PC-3 (cell line): ENCODE data around the gene WWC2. TPM values are rescaled to one million over a fixed set of nuclear protein-coding genes. Genes with fewer than 3 reads are reported as not detected.

Experiments used
- ATAC-seq: fragments of 200-7000 bp; cut with Tn5 transposase; 2 replicates; pipeline ENCODE4 v1.9.1; 2020; ENCODE audit warnings: mild to moderate bottlenecking, moderate library complexity
- BruUV-seq: library from RNA; stranded (reverse); fragments of 400-500 nt; replicated peaks from 2 replicates; lab custom pipeline; 2021; lab: Mats Ljungman, UMichigan
- CTCF ChIA-PET: fragments of 300-600 bp; sonication (Branson Sonifier 250); formaldehyde crosslinking; loops from one replicate; lab custom pipeline; 2022; ENCODE audit warnings: antibody characterized with exemption; lab: Charles Lee
- POLR2A ChIA-PET: fragments of 300-600 bp; sonication (Branson Sonifier 250); formaldehyde crosslinking; loops from one replicate; lab custom pipeline; 2022; ENCODE audit warnings: antibody characterized with exemption; ENCODE audit not compliant: unreplicated experiment; lab: Charles Lee
- DNase-seq: peaks from one replicate; pipeline ENCODE4 v3.0.0-alpha.2; 2015
- H2AFZ ChIP-seq: fragments of 300-600 bp; sonication (generic); 2 replicates; pipeline ENCODE4 v1.6.0; 2016; ENCODE audit warnings: antibody characterized with exemption, low read length
- H3F3A ChIP-seq: fragments of 300-600 bp; sonication (generic); one replicate; pipeline ENCODE4 v1.6.0; 2017; ENCODE audit warnings: antibody characterized with exemption, low read length, control low read depth, mild to moderate bottlenecking; ENCODE audit not compliant: unreplicated experiment
- H3K27ac ChIP-seq: fragments of 300-600 bp; sonication (generic); 2 replicates; pipeline ENCODE4 v1.5.1; 2016; ENCODE audit warnings: mild to moderate bottlenecking, low read length
- H3K27me3 ChIP-seq: fragments of 300-600 bp; sonication (generic); 2 replicates; pipeline ENCODE4 v1.6.1; 2016; ENCODE audit warnings: low read length, mixed read lengths
- H3K36me3 ChIP-seq: fragments of 300-600 bp; sonication (generic); 2 replicates; pipeline ENCODE4 v1.6.1; 2016; ENCODE audit warnings: low read depth, mixed run types, low read length, mixed read lengths
- H3K4me1 ChIP-seq: fragments of 300-600 bp; sonication (generic); 2 replicates; pipeline ENCODE4 v1.5.1; 2016; ENCODE audit warnings: low read length; ENCODE audit not compliant: insufficient read depth
- H3K4me2 ChIP-seq: fragments of 300-600 bp; sonication (generic); 2 replicates; pipeline ENCODE4 v1.6.0; 2016; ENCODE audit warnings: low read length
- H3K4me3 ChIP-seq: fragments of 300-600 bp; sonication (generic); 2 replicates; pipeline ENCODE4 v1.5.1; 2016; ENCODE audit warnings: mild to moderate bottlenecking, low read length, mixed read lengths
- H3K79me2 ChIP-seq: fragments of 300-600 bp; sonication (generic); 2 replicates; pipeline ENCODE4 v1.6.1; 2017; ENCODE audit warnings: low read length, mixed read lengths
- H3K9ac ChIP-seq: fragments of 300-600 bp; sonication (generic); 2 replicates; pipeline ENCODE4 v1.6.0; 2016; ENCODE audit warnings: mild to moderate bottlenecking, low read length
- H3K9me2 ChIP-seq: fragments of 300-600 bp; sonication (generic); replicated peaks from 2 replicates; pipeline ENCODE4 v1.6.1; 2016; ENCODE audit warnings: mixed run types, low read length, mixed read lengths
- H3K9me3 ChIP-seq: fragments of 300-600 bp; sonication (generic); 2 replicates; pipeline ENCODE4 v1.6.1; 2016; ENCODE audit warnings: low read length, mixed read lengths
- H4K20me1 ChIP-seq: fragments of 300-600 bp; sonication (generic); 2 replicates; pipeline ENCODE4 v1.6.1; 2016; ENCODE audit warnings: low read length, mixed read lengths
- EZH2 ChIP-seq: fragments of 300-600 bp; sonication (generic); IDR thresholded peaks from one replicate; pipeline ENCODE4 v1.6.1; 2017; ENCODE audit warnings: antibody characterized with exemption, mild to moderate bottlenecking, low read length; ENCODE audit not compliant: unreplicated experiment
- EZH2phosphoT487 ChIP-seq: fragments of 300-600 bp; sonication (generic); IDR thresholded peaks from 2 replicates; pipeline ENCODE4 v1.6.1; 2018; ENCODE audit warnings: mild to moderate bottlenecking, antibody characterized with exemption, low read length, borderline replicate concordance
- intact Hi-C: fragments of 100-400 bp; cut with micrococcal nuclease; formaldehyde crosslinking; loops from 2 replicates; pipeline ENCODE4 v1.9.0; 2023
- total RNA-seq: library from RNA; depleted of rRNA; stranded (reverse); fragments of >200 nt; gene quantifications from 2 replicates; pipeline ENCODE4 v1.2.3, GENCODE V29; 2014
- TF ChIP-seq, protein P1 (sequence below): fragments of 300-600 bp; sonication (generic); conservative IDR thresholded peaks from 2 replicates; pipeline ENCODE4 v1.5.1; 2017; ENCODE audit warnings: antibody characterized with exemption, low read depth, mild to moderate bottlenecking, low read length

WWC2 gene
- total RNA-seq, 1 experiment from 2014 or later = 15.8 TPM

DNA sequence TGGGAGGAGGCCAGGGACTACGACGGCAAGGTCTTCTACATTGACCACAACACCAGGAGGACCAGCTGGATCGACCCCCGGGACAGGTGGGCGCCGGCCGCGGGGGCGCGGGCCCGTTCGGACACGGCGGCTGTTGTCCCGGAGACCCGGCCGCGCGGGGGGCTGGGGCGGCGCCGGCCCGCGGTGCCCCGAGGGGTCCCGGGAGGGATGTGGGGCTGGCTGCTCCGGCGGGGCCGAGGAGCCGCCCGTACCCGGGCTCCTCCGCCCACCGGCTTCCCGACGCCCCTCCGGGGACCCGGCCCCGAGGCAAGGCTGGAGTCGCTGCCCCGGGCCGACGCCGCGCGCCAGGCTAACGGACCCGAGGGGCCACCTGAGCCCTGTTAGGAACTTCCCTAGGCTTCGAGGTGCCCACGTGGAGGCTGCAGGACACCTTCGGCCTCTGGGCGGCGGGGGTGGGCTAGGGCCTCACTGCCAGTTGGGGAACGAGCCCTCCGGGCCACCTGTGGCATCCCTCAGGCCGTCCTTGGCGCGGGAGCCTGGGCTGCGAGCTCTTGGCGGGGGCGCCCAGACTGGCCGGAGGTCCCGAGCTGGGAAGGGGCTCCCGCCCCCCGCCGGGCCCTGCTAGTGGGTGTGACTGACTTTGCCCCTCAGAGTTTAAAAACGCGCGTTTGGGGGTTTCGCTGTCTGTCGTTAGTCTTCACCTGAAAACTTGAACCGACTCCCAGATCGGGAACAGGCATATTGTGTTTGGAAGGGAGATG lies 660 bp downstream of the WWC2 start:
- no peaks in the 10 kb centered on the region for H3K36me3 ChIP-seq
- H3K79me2 ChIP-seq = peaks cover 55% of the 10 kb centered on the region
- no peaks in the 10 kb centered on the region for H3K9me2 ChIP-seq
- ChIA-PET CTCF (no interaction called here), POLR2A (no interaction called here)
- H3K9me3 ChIP-seq = no peaks in the 10 kb centered on the region
- intact Hi-C loops = loop anchor here (2.0 to 5.0 kb wide), 2 partner anchors 43 to 143 kb away; no protein-coding TSS in a partner anchor
- peak overlapping the region; percentile 72 for H3K9ac ChIP-seq
- H2AFZ ChIP-seq = peak overlapping the region; percentile 72; the same call in 1 of the 2 replicates
- no TSS peak for BruUV-seq
- H3K27me3 ChIP-seq = no peaks in the 10 kb centered on the region
- peak overlapping the region; percentile 93 for H3K4me3 ChIP-seq
- DNase-seq (peak; percentile 31), ATAC-seq (peak; percentile 9)
- H4K20me1 ChIP-seq = no peaks in the 10 kb centered on the region
- TF ChIP-seq, protein P1, sequence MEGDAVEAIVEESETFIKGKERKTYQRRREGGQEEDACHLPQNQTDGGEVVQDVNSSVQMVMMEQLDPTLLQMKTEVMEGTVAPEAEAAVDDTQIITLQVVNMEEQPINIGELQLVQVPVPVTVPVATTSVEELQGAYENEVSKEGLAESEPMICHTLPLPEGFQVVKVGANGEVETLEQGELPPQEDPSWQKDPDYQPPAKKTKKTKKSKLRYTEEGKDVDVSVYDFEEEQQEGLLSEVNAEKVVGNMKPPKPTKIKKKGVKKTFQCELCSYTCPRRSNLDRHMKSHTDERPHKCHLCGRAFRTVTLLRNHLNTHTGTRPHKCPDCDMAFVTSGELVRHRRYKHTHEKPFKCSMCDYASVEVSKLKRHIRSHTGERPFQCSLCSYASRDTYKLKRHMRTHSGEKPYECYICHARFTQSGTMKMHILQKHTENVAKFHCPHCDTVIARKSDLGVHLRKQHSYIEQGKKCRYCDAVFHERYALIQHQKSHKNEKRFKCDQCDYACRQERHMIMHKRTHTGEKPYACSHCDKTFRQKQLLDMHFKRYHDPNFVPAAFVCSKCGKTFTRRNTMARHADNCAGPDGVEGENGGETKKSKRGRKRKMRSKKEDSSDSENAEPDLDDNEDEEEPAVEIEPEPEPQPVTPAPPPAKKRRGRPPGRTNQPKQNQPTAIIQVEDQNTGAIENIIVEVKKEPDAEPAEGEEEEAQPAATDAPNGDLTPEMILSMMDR = no peak
- no peak for TF ChIP-seq EZH2
- TF ChIP-seq EZH2phosphoT487 = no peak
- H3K4me1 ChIP-seq = peaks cover 20% of the 10 kb centered on the region
- H3F3A ChIP-seq = no peaks in the 10 kb centered on the region
- no peak overlapping the region for H3K27ac ChIP-seq
- peak overlapping the region; percentile 86 for H3K4me2 ChIP-seq

DNA sequence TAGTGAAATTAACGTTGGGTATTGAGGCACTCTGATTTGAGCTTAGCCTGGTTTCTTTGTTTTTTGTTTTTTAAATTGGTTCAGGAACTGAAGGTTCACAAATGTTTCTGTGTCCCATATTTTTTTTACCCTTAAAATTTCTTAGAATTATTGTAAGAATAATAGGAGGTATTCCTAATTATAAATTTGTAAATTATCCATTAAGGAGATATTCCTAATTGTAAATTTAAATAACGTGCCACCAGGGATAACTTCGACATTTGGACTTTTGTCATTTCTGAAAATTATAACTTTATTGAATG lies 1.2 kb downstream of the WWC2 start:
- peak overlapping the region; percentile 72; the same call in 1 of the 2 replicates for H2AFZ ChIP-seq
- BruUV-seq = no TSS peak
- no peak overlapping the region for H3K27ac ChIP-seq
- peak overlapping the region; percentile 93 for H3K4me3 ChIP-seq
- peak overlapping the region; percentile 72 for H3K9ac ChIP-seq
- ATAC-seq = no peak
- CTCF ChIA-PET = no interaction called here
- H3F3A ChIP-seq = no peaks in the 10 kb centered on the region
- no peak for DNase-seq
- H3K9me3 ChIP-seq = no peaks in the 10 kb centered on the region
- no peaks in the 10 kb centered on the region for H3K9me2 ChIP-seq
- TF ChIP-seq EZH2 (no peak), EZH2phosphoT487 (no peak)
- TF ChIP-seq, protein P1 = no peak
- H3K4me2 ChIP-seq = peak overlapping the region; percentile 86
- H3K79me2 ChIP-seq = peaks cover 60% of the 10 kb centered on the region
- intact Hi-C loops = loop anchor here (2.0 to 5.0 kb wide), 2 partner anchors 43 to 142 kb away; no protein-coding TSS in a partner anchor
- H4K20me1 ChIP-seq = no peaks in the 10 kb centered on the region
- H3K36me3 ChIP-seq = no peaks in the 10 kb centered on the region
- no peaks in the 10 kb centered on the region for H3K27me3 ChIP-seq
- H3K4me1 ChIP-seq = peaks cover 19% of the 10 kb centered on the region; the same call in 1 of the 2 replicates
- POLR2A ChIA-PET = no interaction called here

DNA sequence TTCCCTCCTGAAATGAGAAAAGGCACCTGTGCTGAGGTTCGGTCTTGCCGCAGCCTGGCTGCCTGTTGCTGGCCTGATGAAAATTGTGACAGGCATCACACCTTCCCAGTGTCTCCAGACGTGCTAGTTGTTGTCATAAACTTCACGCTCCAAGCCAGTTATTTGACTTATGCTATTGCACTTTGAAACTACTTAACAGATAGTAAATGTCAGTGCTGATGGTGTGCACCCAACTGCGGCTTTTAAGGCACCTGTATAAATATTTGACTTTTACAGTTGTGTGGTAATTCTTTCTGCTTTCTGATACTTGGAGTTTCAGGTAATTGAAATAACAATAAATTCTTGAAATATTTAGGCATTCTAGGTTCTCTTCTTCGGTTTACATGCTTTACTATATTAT lies 1.8 kb downstream of the WWC2 start:
- POLR2A ChIA-PET = no interaction called here
- Histone ChIP-seq H3K27ac (no peak overlapping the region), H3K79me2 (peaks cover 65% of the 10 kb centered on the region)

More for the DNA sequence above, 1.8 kb downstream of the WWC2 start:
- CTCF ChIA-PET = no interaction called here
- peak overlapping the region; percentile 93 for H3K4me3 ChIP-seq
- H3K9ac ChIP-seq = peak overlapping the region; percentile 72; the same call in 1 of the 2 replicates
- H3K9me2 ChIP-seq = no peaks in the 10 kb centered on the region
- no peaks in the 10 kb centered on the region for H4K20me1 ChIP-seq
- intact Hi-C loops = loop anchor here (2.0 to 5.0 kb wide), 2 partner anchors 42 to 141 kb away; no protein-coding TSS in a partner anchor
- peaks cover 19% of the 10 kb centered on the region; the same call in 1 of the 2 replicates for H3K4me1 ChIP-seq
- peak overlapping the region; percentile 86 for H3K4me2 ChIP-seq
- TF ChIP-seq EZH2phosphoT487 = no peak
- TF ChIP-seq, protein P1 = no peak
- TF ChIP-seq EZH2 = no peak
- H3K36me3 ChIP-seq = no peaks in the 10 kb centered on the region
- no peaks in the 10 kb centered on the region for H3K9me3 ChIP-seq
- BruUV-seq = no TSS peak
- DNase-seq (peak; percentile 16), ATAC-seq (no peak)
- H3K27me3 ChIP-seq = no peaks in the 10 kb centered on the region
- no peak overlapping the region for H2AFZ ChIP-seq
- no peaks in the 10 kb centered on the region for H3F3A ChIP-seq
